Subcutaneous adipose tissue (tissue), 4 donors: Measurements from ENCODE around the gene FNDC11. TPM values are rescaled to one million over a fixed set of nuclear protein-coding genes. Genes with fewer than 3 reads are reported as not detected.

Source experiments
- CTCF ChIP-seq: fragments of 450-650 bp; IDR thresholded peaks from one replicate; pipeline ENCODE4 v1.5.1; 2016; ENCODE audit warnings: low read depth, mild to moderate bottlenecking, control low read depth, antibody characterized with exemption, moderate library complexity
- total RNA-seq, 4 donors: library from RNA; depleted of rRNA; stranded (reverse); fragments of >200 nt; gene quantifications; one replicate each; pipeline ENCODE4 v1.1.0, GENCODE V29; 2016

The FNDC11 gene
- total RNA-seq, 4 donors from 2014 or later: 0.75 TPM; not detected in 3

GRCh38 chr20:63542696-63543095, 11.3 kb upstream of the FNDC11 start:
- TF ChIP-seq CTCF: no peak

GRCh38 chr20:63543131-63543530, 10.8 kb upstream of the FNDC11 start:
- TF ChIP-seq CTCF: no peak

GRCh38 chr20:63543733-63544132, 10.2 kb upstream of the FNDC11 start:
- TF ChIP-seq CTCF: no peak

- no peak for TF ChIP-seq CTCF
Observed at GRCh38 chr20:63544241-63544957, 9.6 kb upstream of the FNDC11 start.

- no peak for TF ChIP-seq CTCF
Observed at GRCh38 chr20:63544958-63545516, 8.9 kb upstream of the FNDC11 start.

GRCh38 chr20:63545814-63546213, 8.1 kb upstream of the FNDC11 start:
- no peak for TF ChIP-seq CTCF

- TF ChIP-seq CTCF: no peak
Observed at GRCh38 chr20:63546256-63546955, 7.6 kb upstream of the FNDC11 start.
